ENCODE measurements around the gene BICC1. TPM values are rescaled to one million over a fixed set of nuclear protein-coding genes. Genes with fewer than 3 reads are reported as not detected.

Gene BICC1
- total RNA-seq, 2 experiments from 2014 or later = 0.08 TPM

DNA sequence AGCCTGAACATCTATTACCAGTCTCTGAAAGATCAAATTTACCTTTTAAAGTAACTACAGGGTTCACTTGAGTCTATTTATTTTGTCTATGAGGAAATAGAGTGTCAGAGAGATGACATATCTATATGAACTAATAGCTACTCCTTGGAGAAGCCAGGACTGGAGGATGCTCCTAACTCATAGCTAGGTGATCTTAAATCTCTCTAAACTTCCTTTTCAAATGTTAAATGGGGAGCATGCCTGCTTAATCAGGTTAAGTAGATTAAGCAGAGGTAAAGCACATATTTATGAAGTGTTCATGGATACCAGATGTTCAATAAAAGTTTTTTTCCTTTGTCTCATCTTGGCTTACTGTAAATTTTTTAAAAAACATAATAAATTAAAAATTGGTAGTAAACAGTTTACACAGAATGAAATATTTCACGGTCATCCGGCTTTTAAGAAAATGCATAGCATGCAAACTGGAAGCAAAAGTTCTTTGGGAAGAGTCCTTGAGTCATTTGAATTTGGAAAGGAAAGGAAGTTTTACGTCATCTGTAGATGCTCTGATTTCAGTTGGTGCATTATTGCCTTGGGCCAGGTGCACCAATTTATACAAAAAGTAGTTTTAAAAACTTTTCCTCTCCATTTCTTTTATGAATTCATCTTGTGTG, 155.1 kb downstream of the BICC1 start:
- Mint-ChIP-seq H3K9me3 (peaks cover 4% of the 10 kb centered on the region), H3K4me1 (peaks cover 5% of the 10 kb centered on the region), H3K27ac (no peak overlapping the region), H3K4me3 (no peak overlapping the region), H3K27me3 (no peaks in the 10 kb centered on the region), H3K36me3 (ENCODE audit: low read depth) (no peaks in the 10 kb centered on the region)
- ChIA-PET CTCF (no interaction called here), POLR2A (no interaction called here)
- DNase-seq = no peak

DNA sequence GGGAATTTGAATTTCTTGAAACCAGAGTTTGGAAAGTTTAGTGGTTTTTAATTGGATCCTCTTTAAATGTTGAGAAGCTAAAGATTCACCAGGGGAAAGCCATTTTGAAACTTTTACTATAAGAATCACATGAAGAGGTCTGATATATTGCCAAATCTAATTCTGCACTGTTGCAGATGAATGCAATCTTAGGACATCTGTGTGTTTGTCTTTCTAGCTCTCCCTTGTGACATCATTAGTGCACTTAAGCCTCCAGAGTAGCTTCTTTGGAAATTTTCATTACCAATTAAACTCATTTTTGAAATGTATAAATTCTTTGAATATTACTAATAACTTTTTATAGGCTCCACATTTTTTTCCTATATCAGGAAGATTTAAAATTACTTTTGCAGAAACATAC, 160.2 kb downstream of the BICC1 start:
- no peak overlapping the region for H3K4me3 Mint-ChIP-seq
- POLR2A ChIA-PET = no interaction called here
- DNase-seq = no peak
- H3K4me1 Mint-ChIP-seq = no peaks in the 10 kb centered on the region
- no peaks in the 10 kb centered on the region for H3K36me3 Mint-ChIP-seq (ENCODE audit: low read depth)
- H3K9me3 Mint-ChIP-seq = no peaks in the 10 kb centered on the region
- CTCF ChIA-PET = no interaction called here
- no peaks in the 10 kb centered on the region for H3K27me3 Mint-ChIP-seq
- no peak overlapping the region for H3K27ac Mint-ChIP-seq

DNA sequence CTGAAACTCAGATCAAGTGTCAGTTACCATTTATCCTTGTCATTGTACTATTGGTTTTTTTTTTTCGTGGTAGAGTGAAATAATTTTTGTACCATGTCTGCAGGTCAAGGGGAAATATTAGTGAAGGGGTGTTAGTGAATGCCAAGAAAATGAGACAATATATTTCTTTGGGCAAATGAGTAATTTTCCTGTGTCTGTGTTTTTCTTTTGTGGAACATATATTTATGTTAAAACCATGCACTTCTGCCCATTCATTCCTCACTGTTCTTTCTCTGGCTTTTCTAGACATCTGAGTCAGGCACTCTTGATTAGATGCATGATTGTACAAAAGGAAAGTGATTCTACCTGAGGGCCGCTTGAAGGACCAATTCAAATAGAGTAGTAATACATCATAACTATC, 161.6 kb downstream of the BICC1 start:
- H3K4me3 Mint-ChIP-seq = no peak overlapping the region
- no peaks in the 10 kb centered on the region for H3K27me3 Mint-ChIP-seq
- no peak for DNase-seq
- no peaks in the 10 kb centered on the region for H3K4me1 Mint-ChIP-seq
- ChIA-PET CTCF (no interaction called here), POLR2A (no interaction called here)
- no peaks in the 10 kb centered on the region for H3K36me3 Mint-ChIP-seq (ENCODE audit: low read depth)
- H3K27ac Mint-ChIP-seq = no peak overlapping the region
- no peaks in the 10 kb centered on the region for H3K9me3 Mint-ChIP-seq

DNA sequence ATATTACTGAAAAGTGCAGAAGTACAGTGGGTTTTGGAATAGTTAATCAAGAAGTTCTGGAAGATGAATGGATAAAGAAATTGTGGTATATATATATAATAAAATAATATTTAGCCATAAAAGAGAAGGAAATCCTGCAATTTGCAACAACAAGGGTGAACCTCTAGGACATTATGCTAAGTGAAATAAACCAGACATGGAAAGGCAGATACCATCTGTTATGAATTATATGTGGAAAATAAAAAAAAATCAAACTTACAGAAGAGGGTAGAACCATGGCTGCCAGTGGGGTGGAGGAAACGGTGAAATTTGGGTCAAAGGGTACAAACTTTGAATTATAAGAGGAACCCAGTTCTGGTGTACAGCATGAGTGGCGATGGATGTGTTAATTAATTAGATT, 162.6 kb downstream of the BICC1 start:
- DNase-seq = no peak
- Mint-ChIP-seq H3K27me3 (no peaks in the 10 kb centered on the region), H3K27ac (no peak overlapping the region), H3K4me1 (no peaks in the 10 kb centered on the region), H3K36me3 (ENCODE audit: low read depth) (no peaks in the 10 kb centered on the region), H3K4me3 (no peak overlapping the region), H3K9me3 (no peaks in the 10 kb centered on the region)
- CTCF ChIA-PET = no interaction called here
- POLR2A ChIA-PET = no interaction called here

DNA sequence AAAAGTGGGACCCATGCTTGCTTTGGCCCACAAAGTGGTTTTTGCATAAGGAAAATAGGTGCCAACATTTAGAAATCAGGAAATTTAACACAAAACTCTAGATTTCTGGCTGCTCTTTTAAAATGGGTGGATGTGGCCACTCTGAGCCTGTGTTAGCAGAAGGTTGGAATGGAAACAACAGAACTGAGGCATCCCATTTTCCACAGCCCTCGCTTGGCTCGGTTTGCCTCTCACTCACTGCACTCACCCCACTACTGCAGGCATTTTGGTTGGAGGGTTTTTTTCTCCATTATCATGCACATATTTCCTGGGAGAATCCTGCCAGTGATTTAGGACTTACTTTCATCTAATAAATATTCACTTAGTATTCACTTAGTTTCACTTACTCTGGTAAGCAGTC, 178.9 kb downstream of the BICC1 start:
- Mint-ChIP-seq H3K27ac (no peak overlapping the region), H3K36me3 (ENCODE audit: low read depth) (no peaks in the 10 kb centered on the region), H3K4me3 (no peak overlapping the region), H3K4me1 (no peaks in the 10 kb centered on the region), H3K27me3 (no peaks in the 10 kb centered on the region), H3K9me3 (peaks cover 10% of the 10 kb centered on the region)
- CTCF ChIA-PET = no interaction called here
- POLR2A ChIA-PET = no interaction called here
- DNase-seq = no peak

DNA sequence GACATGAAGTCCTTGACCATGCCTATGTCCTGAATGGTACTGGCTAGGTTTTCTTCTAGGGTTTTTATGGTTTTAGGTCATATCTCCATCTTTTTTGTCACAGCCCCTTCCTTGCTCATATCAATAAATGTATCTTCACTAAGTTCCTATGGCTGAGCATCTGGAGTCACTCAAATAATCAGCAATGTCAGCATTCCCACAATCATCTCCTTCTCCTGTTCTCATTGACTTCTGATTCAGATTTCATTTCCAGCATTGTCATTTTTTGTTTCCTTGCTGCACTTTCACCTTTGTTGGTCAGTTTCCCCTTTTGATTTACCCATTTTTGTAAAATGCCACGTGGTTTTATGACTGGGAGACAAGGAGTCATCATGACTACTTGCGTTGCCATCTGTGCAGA, 181.2 kb downstream of the BICC1 start:
- no peak for DNase-seq
- POLR2A ChIA-PET = no interaction called here
- CTCF ChIA-PET = no interaction called here

DNA sequence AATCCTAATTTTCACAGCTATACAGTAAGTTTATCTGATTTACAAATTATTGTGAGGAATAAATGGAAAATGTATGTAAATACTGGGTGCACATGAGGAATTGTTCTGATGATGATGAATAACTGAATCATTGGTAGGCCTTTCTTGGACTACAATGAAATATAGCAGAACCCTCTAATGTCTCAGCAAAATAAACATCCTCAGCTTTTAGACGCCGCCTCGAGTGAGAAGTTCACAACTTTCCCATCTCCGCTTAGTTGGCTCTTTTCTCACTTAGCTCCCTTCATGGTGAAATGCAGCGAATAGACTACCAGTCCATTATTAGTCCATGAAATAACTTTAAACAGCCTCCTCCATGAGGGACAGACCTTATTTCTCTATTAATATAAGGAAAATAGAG, 182.3 kb downstream of the BICC1 start:
- POLR2A ChIA-PET = no interaction called here
- no peak overlapping the region for H3K4me3 Mint-ChIP-seq

More for the DNA sequence above, 181.2 kb downstream of the BICC1 start:
- peaks cover 10% of the 10 kb centered on the region for H3K9me3 Mint-ChIP-seq
- no peaks in the 10 kb centered on the region for H3K36me3 Mint-ChIP-seq (ENCODE audit: low read depth)
- no peak overlapping the region for H3K4me3 Mint-ChIP-seq
- no peak overlapping the region for H3K27ac Mint-ChIP-seq
- H3K4me1 Mint-ChIP-seq = no peaks in the 10 kb centered on the region
- no peaks in the 10 kb centered on the region for H3K27me3 Mint-ChIP-seq

DNA sequence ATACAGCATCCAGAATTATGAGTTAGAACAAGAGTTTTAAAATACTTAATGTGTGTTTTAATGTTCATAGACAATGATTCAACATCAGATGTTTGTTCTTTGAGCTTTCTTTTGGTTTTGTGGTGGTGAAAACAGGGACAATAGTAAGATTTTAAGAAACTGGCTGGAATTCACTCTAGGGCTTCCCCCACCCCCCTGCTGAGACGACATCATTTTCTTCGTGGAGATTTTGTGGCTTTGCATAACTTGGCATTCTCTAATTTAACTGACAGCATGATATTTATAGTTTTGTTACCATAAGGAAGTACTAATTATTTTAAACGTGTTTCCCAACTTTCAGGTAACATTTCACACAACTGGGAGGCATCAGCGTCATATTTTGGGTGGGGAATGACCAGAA, 184.1 kb downstream of the BICC1 start:
- POLR2A ChIA-PET = no interaction called here
- no peaks in the 10 kb centered on the region for H3K4me1 Mint-ChIP-seq
- no peak overlapping the region for H3K27ac Mint-ChIP-seq
- H3K9me3 Mint-ChIP-seq = peaks cover 10% of the 10 kb centered on the region
- H3K27me3 Mint-ChIP-seq = no peaks in the 10 kb centered on the region
- H3K36me3 Mint-ChIP-seq (ENCODE audit: low read depth) = no peaks in the 10 kb centered on the region
- CTCF ChIA-PET = no interaction called here
- DNase-seq = no peak
- H3K4me3 Mint-ChIP-seq = no peak overlapping the region

More for the DNA sequence above, 182.3 kb downstream of the BICC1 start:
- no peak overlapping the region for H3K27ac Mint-ChIP-seq
- no peaks in the 10 kb centered on the region for H3K4me1 Mint-ChIP-seq
- H3K36me3 Mint-ChIP-seq (ENCODE audit: low read depth) = no peaks in the 10 kb centered on the region
- H3K9me3 Mint-ChIP-seq = peaks cover 10% of the 10 kb centered on the region
- CTCF ChIA-PET = interaction anchor here (0.6 kb wide), 1 partner anchor 596 kb away, joined by 3 read pairs; no protein-coding TSS in a partner anchor
- no peaks in the 10 kb centered on the region for H3K27me3 Mint-ChIP-seq
- DNase-seq = no peak

DNA sequence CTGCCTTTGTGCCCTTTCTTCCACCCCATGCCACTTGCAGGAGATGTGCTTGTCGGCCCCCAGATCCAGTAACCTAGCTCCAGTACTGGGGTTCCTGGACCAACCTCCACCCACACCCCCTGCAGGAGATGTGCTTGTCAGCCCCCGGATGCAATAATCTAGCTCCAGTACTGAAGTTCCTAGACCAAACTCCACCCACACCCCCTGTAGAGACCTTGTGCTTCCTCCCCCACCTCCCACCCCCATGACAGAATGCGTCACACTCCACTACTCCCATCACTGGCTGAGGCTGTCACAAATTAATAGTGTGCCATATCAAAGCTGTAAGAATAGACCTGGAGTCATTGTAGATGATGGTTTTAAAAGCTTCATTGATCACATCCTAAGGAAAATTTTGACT, 185.0 kb downstream of the BICC1 start:
- no peak overlapping the region for H3K27ac Mint-ChIP-seq
- no peaks in the 10 kb centered on the region for H3K27me3 Mint-ChIP-seq
- H3K9me3 Mint-ChIP-seq = peaks cover 8% of the 10 kb centered on the region
- no peaks in the 10 kb centered on the region for H3K4me1 Mint-ChIP-seq
- no peak overlapping the region for H3K4me3 Mint-ChIP-seq
- no peak for DNase-seq
- ChIA-PET POLR2A (no interaction called here), CTCF (no interaction called here)
- H3K36me3 Mint-ChIP-seq (ENCODE audit: low read depth) = no peaks in the 10 kb centered on the region

DNA sequence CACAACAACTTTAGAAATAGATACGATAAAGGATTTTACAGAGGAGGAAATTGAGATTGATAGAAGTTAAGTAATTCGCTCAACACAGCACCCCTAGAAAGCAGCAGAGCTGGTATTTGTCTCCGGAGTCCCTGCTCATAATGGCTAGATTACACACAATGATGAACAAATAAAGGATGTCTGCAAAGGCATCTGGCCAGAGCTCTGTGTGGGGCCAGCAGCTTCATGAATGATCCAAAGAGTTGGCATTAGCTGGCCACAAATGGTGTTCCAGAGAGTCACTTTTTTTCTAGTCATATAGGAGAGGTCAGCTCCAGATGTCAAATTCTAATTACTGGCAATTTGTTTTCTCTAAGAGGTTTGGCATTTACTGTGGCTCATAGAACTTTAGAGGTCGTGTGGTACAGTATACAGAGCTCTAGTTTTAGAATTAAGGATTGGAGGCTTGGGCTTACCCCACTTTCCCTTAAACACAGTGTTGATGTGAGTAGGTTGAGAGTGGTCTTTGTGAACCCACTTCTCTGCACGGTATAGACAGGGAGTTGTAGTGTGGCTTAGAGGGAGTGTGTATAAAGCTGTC, 186.2 kb downstream of the BICC1 start:
- no peak overlapping the region for H3K4me3 Mint-ChIP-seq
- H3K36me3 Mint-ChIP-seq (ENCODE audit: low read depth) = no peaks in the 10 kb centered on the region
- POLR2A ChIA-PET = no interaction called here
- no peaks in the 10 kb centered on the region for H3K27me3 Mint-ChIP-seq
- no peak for DNase-seq
- no peaks in the 10 kb centered on the region for H3K4me1 Mint-ChIP-seq
- peaks cover 6% of the 10 kb centered on the region for H3K9me3 Mint-ChIP-seq
- CTCF ChIA-PET = no interaction called here
- H3K27ac Mint-ChIP-seq = no peak overlapping the region

DNA sequence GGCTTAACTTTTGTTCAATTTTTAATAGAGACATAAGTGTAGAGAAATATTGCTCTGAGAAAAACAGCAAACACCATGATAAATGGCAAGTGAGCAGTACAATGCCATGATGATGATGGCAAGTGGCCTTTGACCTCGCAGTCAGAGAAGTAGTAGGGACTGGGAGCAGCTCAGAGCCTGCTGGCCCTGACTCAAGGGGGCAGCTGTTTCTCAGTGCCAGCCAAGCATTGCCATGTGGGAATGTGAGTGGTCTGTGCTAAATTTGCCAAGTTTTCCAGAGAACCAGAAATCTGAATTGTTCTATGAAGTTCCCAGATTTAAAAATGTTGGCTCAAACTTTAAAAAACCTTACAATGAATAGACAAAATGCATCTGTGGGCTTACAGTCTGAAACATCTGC, 187.9 kb downstream of the BICC1 start:
- Mint-ChIP-seq H3K36me3 (ENCODE audit: low read depth) (no peaks in the 10 kb centered on the region), H3K4me3 (no peak overlapping the region), H3K27me3 (no peaks in the 10 kb centered on the region), H3K4me1 (no peaks in the 10 kb centered on the region), H3K27ac (no peak overlapping the region), H3K9me3 (peaks cover 2% of the 10 kb centered on the region)
- no peak for DNase-seq
- POLR2A ChIA-PET = no interaction called here
- CTCF ChIA-PET = no interaction called here

DNA sequence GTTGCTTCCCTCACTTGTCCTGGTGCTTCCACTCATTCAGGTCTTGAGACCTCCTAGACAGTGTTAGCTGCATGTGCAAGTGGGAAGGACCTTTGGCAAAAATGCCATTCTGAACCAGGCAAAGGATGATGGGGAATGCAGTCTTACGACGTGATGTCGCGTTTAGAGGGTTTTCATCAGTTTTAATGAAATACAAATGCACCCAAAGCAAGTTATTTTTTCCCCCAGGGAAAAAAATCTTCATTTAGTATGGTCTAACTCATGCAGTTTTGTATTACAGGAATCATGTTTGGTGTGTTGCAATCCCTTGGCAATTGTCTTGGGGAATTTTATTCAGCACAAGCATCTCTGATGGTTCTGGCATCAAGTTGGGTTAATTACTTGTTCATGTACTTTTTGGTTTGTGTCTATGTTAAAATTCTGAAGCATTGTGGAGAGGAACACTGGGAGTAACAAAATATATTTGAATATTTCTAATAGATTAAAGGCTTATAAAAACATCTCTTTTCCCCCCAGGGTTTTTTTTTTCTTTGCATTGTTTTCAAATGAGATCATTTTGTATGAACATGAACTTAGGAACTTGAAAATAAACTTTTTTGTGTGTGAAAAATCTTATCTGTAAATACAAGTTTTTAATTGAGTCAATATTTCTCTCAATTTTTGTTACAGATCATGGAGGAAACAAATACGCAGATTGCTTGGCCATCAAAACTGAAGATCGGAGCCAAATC, 188.9 kb downstream of the BICC1 start:
- no peak overlapping the region for H3K27ac Mint-ChIP-seq
- H3K4me3 Mint-ChIP-seq = no peak overlapping the region
- ChIA-PET POLR2A (no interaction called here), CTCF (no interaction called here)
- no peak for DNase-seq
- peaks cover 2% of the 10 kb centered on the region for H3K9me3 Mint-ChIP-seq
- H3K36me3 Mint-ChIP-seq (ENCODE audit: low read depth) = no peaks in the 10 kb centered on the region
- no peaks in the 10 kb centered on the region for H3K4me1 Mint-ChIP-seq
- no peaks in the 10 kb centered on the region for H3K27me3 Mint-ChIP-seq

DNA sequence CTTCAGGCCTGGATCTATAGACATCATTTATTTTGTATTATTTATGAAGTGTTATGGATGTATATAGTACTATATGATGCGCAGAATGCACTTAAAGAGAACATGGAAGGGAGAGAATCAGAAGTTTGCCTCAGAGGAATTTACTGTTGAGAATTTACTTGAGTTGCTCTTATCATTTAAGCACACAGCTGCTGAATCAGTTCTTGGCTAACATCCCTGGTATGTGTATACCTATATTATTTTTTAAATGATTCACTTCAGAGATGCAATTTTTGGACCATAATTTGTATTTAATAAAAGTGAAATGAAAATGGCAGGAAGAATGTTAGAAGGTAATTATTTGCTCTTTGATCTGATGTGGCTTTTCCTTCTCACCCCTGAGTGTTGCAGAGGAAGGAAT, 191.6 kb downstream of the BICC1 start:
- Mint-ChIP-seq H3K4me3 (no peak overlapping the region), H3K4me1 (no peaks in the 10 kb centered on the region), H3K27me3 (no peaks in the 10 kb centered on the region), H3K27ac (no peak overlapping the region), H3K9me3 (peaks cover 2% of the 10 kb centered on the region), H3K36me3 (ENCODE audit: low read depth) (no peaks in the 10 kb centered on the region)
- no peak for DNase-seq
- CTCF ChIA-PET = no interaction called here
- POLR2A ChIA-PET = no interaction called here

DNA sequence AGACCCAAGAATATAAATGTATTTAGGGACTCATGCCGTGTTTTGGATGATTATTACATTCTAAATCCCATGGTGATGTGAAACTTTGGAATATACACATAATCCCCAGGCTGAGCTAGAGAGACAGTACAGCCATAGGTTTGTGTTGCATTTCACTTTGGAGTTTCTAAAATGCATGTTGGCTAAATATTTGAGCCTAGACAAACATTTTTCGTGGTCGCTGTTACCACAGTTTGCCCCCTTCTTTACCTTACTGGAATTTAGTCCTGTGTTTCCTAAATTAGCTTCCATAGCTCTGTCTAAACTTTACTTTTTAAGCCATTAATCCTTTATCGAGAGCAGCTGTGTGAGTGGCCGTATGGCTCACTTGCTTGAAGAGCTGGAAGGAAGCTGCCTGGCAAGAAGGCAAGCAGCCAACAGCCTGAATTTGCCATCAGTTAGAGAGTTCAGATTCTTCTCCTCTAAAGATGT, 192.0 kb downstream of the BICC1 start:
- Mint-ChIP-seq H3K4me3 (no peak overlapping the region), H3K27ac (no peak overlapping the region), H3K27me3 (no peaks in the 10 kb centered on the region), H3K9me3 (peaks cover 2% of the 10 kb centered on the region), H3K4me1 (no peaks in the 10 kb centered on the region), H3K36me3 (ENCODE audit: low read depth) (no peaks in the 10 kb centered on the region)
- DNase-seq = no peak
- ChIA-PET CTCF (no interaction called here), POLR2A (no interaction called here)

Measured in activated CD4-positive, alpha-beta memory T cell treated with anti-CD3 and anti-CD28 coated beads, Interleukin-2, amount 10 ng/mL, durations not matched to agents 7 days and 5 days (primary cell).